Endothelial cell of umbilical vein (primary cell): Measurements from ENCODE around the gene ABCA7. TPM values are rescaled to one million over a fixed set of nuclear protein-coding genes. Genes with fewer than 3 reads are reported as not detected.
"Not testable (repeated sequence)": the region's sequence is repeated elsewhere in the genome, so short reads cannot be mapped to it uniquely, and the experiment has no call there.

Source experiments
- BruUV-seq: library from RNA; stranded (reverse); fragments of 400-500 nt; replicated peaks from 2 replicates; lab custom pipeline; 2021; lab: Mats Ljungman, UMichigan
- CTCF ChIA-PET: fragments of 300-600, 350-600 bp; sonication (Branson Sonifier 250); formaldehyde crosslinking; loops from one replicate; lab custom pipeline; 2021; ENCODE audit warnings: antibody characterized with exemption, inconsistent platforms; lab: Charles Lee
- POLR2A ChIA-PET: fragments of 300-600, 350-600 bp; sonication (Branson Sonifier 250); formaldehyde crosslinking; loops from one replicate; lab custom pipeline; 2021; ENCODE audit warnings: antibody characterized with exemption, inconsistent platforms; lab: Charles Lee
- DNase-seq: peaks from one replicate; pipeline ENCODE4 v3.0.0-alpha.2; 2011; ENCODE audit warnings: low read depth, low spot score
- FAIRE-seq: peaks from 2 replicates; lab custom pipeline; 2011; peaks lifted over from hg19 to GRCh38; lab: Jason Lieb, UNC
- H2AFZ ChIP-seq: 2 replicates; pipeline ENCODE4 v1.6.0; 2012; ENCODE audit warnings: low read depth, low read length, control low read depth, inconsistent platforms
- H3K27ac ChIP-seq: 2 replicates; pipeline ENCODE4 v1.5.1; 2011; ENCODE audit warnings: low read depth, mild to moderate bottlenecking, control low read depth, low read length, moderate library complexity; ENCODE audit not compliant: insufficient read depth
- H3K27me3 ChIP-seq, 2 experiments: 2 replicates each; pipeline versions ENCODE4 v1.6.0 to v1.6.1; 2011; ENCODE audit warnings: low read length in 2 of 2, mixed read lengths in 1 of 2; ENCODE audit not compliant: control insufficient read depth in 2 of 2, insufficient read depth in 2 of 2
- H3K36me3 ChIP-seq, 2 experiments: 2 replicates in 1 of 2; 3 replicates in 1 of 2; pipeline ENCODE4 v1.5.1; 2011; ENCODE audit warnings: low read length in 2 of 2, mild to moderate bottlenecking in 1 of 2, moderate library complexity in 1 of 2; ENCODE audit not compliant: control insufficient read depth in 2 of 2, insufficient read depth in 2 of 2; ENCODE audit errors: extremely low read depth in 1 of 2
- H3K4me1 ChIP-seq: 3 replicates; pipeline ENCODE4 v1.5.1; 2011; ENCODE audit warnings: mild to moderate bottlenecking, low read length; ENCODE audit not compliant: control insufficient read depth, insufficient read depth; ENCODE audit errors: extremely low read depth
- H3K4me2 ChIP-seq: 2 replicates; pipeline ENCODE4 v1.6.1; 2011; ENCODE audit warnings: low read length, control low read depth, mixed read lengths; ENCODE audit not compliant: insufficient read depth
- H3K4me3 ChIP-seq, 3 experiments: fragments of 200-600 bp in 1 of 3; sonication (generic), shearing (Covaris generic) in 1 of 3; replicated peaks in 1 of 3; 2 replicates each; pipeline ENCODE4 v1.5.1; 2011 to 2016; ENCODE audit warnings: control low read depth in 3 of 3, low read length in 3 of 3, mild to moderate bottlenecking in 2 of 3, inconsistent platforms in 1 of 3, low read depth in 1 of 3, moderate library complexity in 1 of 3; ENCODE audit not compliant: insufficient read depth in 1 of 3
- H3K79me2 ChIP-seq: 2 replicates; pipeline ENCODE4 v1.6.0; 2012; ENCODE audit warnings: low read length, inconsistent platforms; ENCODE audit not compliant: control insufficient read depth, insufficient read depth
- H3K9ac ChIP-seq: replicated peaks from 2 replicates; pipeline ENCODE3; 2011; ENCODE audit warnings: low read length, control low read depth; ENCODE audit not compliant: insufficient read depth; ENCODE audit errors: extremely low read depth
- H3K9me1 ChIP-seq: replicated peaks from 3 replicates; pipeline ENCODE4 v1.6.0; 2011; ENCODE audit warnings: mild to moderate bottlenecking, low read length; ENCODE audit not compliant: control insufficient read depth, insufficient read depth; ENCODE audit errors: extremely low read depth
- H3K9me3 ChIP-seq: replicated peaks from 2 replicates; pipeline ENCODE4 v1.5.1; 2012; ENCODE audit warnings: low read length, inconsistent platforms; ENCODE audit not compliant: control insufficient read depth, insufficient read depth
- H4K20me1 ChIP-seq: replicated peaks from 2 replicates; pipeline ENCODE3; 2011; ENCODE audit warnings: mild to moderate bottlenecking, low read length; ENCODE audit not compliant: control insufficient read depth, insufficient read depth; ENCODE audit errors: extremely low read depth
- EZH2 ChIP-seq: IDR thresholded peaks from 2 replicates; pipeline ENCODE4 v1.6.1; 2012; ENCODE audit warnings: borderline replicate concordance, low read depth, mild to moderate bottlenecking, moderate library complexity, low read length, inconsistent platforms; ENCODE audit not compliant: severe bottlenecking
- FOS ChIP-seq: IDR thresholded peaks from 2 replicates; pipeline ENCODE4 v1.6.1; 2011; ENCODE audit warnings: mild to moderate bottlenecking, low read length, moderate library complexity, borderline replicate concordance; ENCODE audit not compliant: insufficient read depth
- GATA2 ChIP-seq: IDR thresholded peaks from 2 replicates; pipeline ENCODE4 v1.7.0; 2011; ENCODE audit warnings: low read depth, mild to moderate bottlenecking, moderate library complexity, mixed read lengths, low read length; ENCODE audit not compliant: insufficient read length, insufficient read depth
- JUN ChIP-seq: IDR thresholded peaks from 2 replicates; pipeline ENCODE4 v1.6.1; 2011; ENCODE audit warnings: borderline replicate concordance, low read depth; ENCODE audit not compliant: insufficient read length, insufficient read depth
- MYC ChIP-seq: IDR thresholded peaks from one replicate; pipeline ENCODE4 v1.6.1; 2011; ENCODE audit warnings: mild to moderate bottlenecking, low read depth, low read length
- POLR2A ChIP-seq: IDR thresholded peaks from 2 replicates; pipeline ENCODE4 v1.6.1; 2012; ENCODE audit warnings: low read depth, mild to moderate bottlenecking, control low read depth, low read length
- POLR2AphosphoS5 ChIP-seq: IDR thresholded peaks from 2 replicates; pipeline ENCODE4 v1.6.1; 2012; ENCODE audit warnings: low read depth, mild to moderate bottlenecking, control low read depth, low read length, moderate library complexity; ENCODE audit not compliant: insufficient read depth
- dilution Hi-C: fragments of 300-500 bp; cut with MboI; formaldehyde crosslinking; loops from one replicate; pipeline ENCODE4 v1.15.0; 2019; ENCODE audit warnings: low sequenced_read_pairs; ENCODE audit not compliant: extremely low pct_ligation_motif_present
- intact Hi-C: fragments of 100-400 bp; cut with micrococcal nuclease; formaldehyde crosslinking; loops from one replicate; pipeline ENCODE4 v1.10.0; 2022
- polyA plus RNA-seq, 4 experiments: library from polyadenylated mRNA; depleted of rRNA in 3 of 4; stranded (reverse) in 3 of 4; unstranded in 1 of 4; fragments of >200 nt; gene quantifications; 2 replicates each; pipeline versions ENCODE4 v1.2.1 to v1.2.3, GENCODE V29; 2011 to 2012; ENCODE audit warnings: missing spikeins in 1 of 4
- total RNA-seq: library from RNA; stranded (reverse); gene quantifications from 2 replicates; pipeline ENCODE4 v1.2.3, GENCODE V29; 2021
- TF ChIP-seq, protein P1 (sequence below): IDR thresholded peaks from 2 replicates; pipeline ENCODE4 v1.6.1; 2011; ENCODE audit not compliant: insufficient read depth, insufficient read length
- TF ChIP-seq, protein P2 (sequence below), 2 donors: IDR thresholded peaks; 1 replicate in 1 of 2; 2 replicates in 1 of 2; pipeline ENCODE4 v1.5.1; 2011; ENCODE audit warnings: low read length in 2 of 2, mild to moderate bottlenecking in 2 of 2, moderate library complexity in 2 of 2, control low read depth in 1 of 2, inconsistent platforms in 1 of 2, low read depth in 1 of 2; ENCODE audit not compliant: insufficient read depth in 1 of 2; ENCODE audit errors: extremely low read depth in 1 of 2

Gene ABCA7
- total and polyA plus RNA-seq, 2 donors (not counting 3 experiments of a cell fraction or from before 2014, with no cell fraction given): 5.7 to 9.8 TPM

DNA sequence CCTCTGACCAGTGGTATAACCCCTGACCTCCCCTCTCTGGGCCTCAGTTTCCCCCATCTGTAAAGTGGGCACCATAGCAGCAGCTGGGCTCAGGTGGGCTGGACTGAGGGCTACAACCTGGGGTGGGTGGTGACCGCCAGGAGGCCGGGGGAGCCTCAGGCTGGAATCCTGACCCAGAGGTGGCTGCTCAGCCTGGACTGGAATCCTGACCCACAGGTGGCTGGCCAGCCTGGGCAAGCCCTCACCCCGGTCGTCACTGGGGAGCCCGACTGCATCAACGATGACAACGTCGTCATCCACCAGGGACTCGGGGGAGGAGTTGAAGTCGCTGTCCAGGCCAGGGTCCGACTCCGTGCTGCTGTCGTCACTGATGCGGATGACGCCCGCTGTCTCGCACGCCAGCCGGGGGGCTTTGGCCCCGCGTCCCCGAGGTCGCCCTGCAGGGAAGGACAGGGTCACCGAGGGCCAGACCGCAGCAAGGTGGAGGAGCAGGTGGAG is 74.1 kb downstream of the ABCA7 start:
- dilution Hi-C loops (no loop called here), intact Hi-C loops (loop anchor here (1.0 to 5.0 kb wide), 3 partner anchors 9 to 127 kb away; partner anchors contain the start of gene ATP5F1D)
- Histone ChIP-seq H3K9me1 (no peaks in the 10 kb centered on the region), H2AFZ (no peak overlapping the region), H3K4me1 (peaks cover 5% of the 10 kb centered on the region), H4K20me1 (no peaks in the 10 kb centered on the region), H3K79me2 (no peaks in the 10 kb centered on the region), H3K9me3 (no peaks in the 10 kb centered on the region), H3K4me2 (no peak overlapping the region), H3K36me3 (peaks cover 10 to 47% of the 10 kb centered on the region in 2 experiments), H3K9ac (no peak overlapping the region), H3K27ac (no peak overlapping the region), H3K27me3 (no peaks in the 10 kb centered on the region), H3K4me3 (no peak overlapping the region)
- TF ChIP-seq GATA2: no peak
- TF ChIP-seq, protein P1, sequence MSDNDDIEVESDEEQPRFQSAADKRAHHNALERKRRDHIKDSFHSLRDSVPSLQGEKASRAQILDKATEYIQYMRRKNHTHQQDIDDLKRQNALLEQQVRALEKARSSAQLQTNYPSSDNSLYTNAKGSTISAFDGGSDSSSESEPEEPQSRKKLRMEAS: no peak
- no peak for TF ChIP-seq JUN
- no peak for TF ChIP-seq EZH2
- TF ChIP-seq FOS: no peak
- TF ChIP-seq MYC: no peak
- TF ChIP-seq POLR2A: no peak
- TF ChIP-seq, protein P2, sequence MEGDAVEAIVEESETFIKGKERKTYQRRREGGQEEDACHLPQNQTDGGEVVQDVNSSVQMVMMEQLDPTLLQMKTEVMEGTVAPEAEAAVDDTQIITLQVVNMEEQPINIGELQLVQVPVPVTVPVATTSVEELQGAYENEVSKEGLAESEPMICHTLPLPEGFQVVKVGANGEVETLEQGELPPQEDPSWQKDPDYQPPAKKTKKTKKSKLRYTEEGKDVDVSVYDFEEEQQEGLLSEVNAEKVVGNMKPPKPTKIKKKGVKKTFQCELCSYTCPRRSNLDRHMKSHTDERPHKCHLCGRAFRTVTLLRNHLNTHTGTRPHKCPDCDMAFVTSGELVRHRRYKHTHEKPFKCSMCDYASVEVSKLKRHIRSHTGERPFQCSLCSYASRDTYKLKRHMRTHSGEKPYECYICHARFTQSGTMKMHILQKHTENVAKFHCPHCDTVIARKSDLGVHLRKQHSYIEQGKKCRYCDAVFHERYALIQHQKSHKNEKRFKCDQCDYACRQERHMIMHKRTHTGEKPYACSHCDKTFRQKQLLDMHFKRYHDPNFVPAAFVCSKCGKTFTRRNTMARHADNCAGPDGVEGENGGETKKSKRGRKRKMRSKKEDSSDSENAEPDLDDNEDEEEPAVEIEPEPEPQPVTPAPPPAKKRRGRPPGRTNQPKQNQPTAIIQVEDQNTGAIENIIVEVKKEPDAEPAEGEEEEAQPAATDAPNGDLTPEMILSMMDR (IDR thresholded peaks at IDR 0.05; ENCODE audit: extremely low read depth in 1 of 2, insufficient read depth in 1 of 2, low read depth in 1 of 2, low read length in 2 of 2): no peak
- TF ChIP-seq POLR2AphosphoS5: no peak
- FAIRE-seq (no peak), DNase-seq (no peak)
- ChIA-PET CTCF (interaction anchor here (0.6 to 4.4 kb wide), 33 partner anchors 10 to 155 kb away, joined by 3 to 80 read pairs (median 7); partner anchors contain the start of genes ARHGAP45, ATP5F1D, CIRBP and GPX4), POLR2A (no interaction called here)
- no TSS peak for BruUV-seq

DNA sequence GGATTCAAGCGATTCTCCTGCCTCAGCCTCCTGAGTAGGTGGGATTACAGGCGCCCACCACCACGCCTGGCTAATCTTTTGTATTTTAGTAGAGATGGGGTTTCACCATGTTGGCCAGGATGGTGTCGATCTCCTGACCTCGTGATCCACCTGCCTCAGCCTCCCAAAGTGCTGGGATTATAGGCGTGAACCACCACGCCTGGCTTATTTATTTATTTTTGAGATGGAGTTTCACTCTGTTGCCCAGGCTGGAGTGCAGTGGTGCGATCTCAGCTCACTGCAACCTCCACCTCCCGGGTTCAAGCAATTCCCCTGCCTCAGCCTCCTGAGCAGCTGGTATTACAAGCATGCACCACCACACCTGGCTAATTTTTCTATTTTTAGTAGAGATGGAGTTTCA is 74.8 kb downstream of the ABCA7 start:
- H3K27me3 ChIP-seq, H3K4me1 ChIP-seq, H3K79me2 ChIP-seq, H3K9me3 ChIP-seq, BruUV-seq, H3K9ac ChIP-seq, H3K4me3 ChIP-seq, H2AFZ ChIP-seq, POLR2A ChIA-PET, H4K20me1 ChIP-seq, FAIRE-seq, DNase-seq, H3K27ac ChIP-seq, H3K4me2 ChIP-seq, H3K9me1 ChIP-seq, dilution Hi-C loops: not testable (repeated sequence)
- CTCF ChIA-PET: interaction anchor here (2.1 to 4.4 kb wide), 2 partner anchors 79 to 126 kb away, joined by 11 to 80 read pairs; partner anchors contain the start of gene ATP5F1D
- intact Hi-C loops: loop anchor here (5.0 kb wide), 1 partner anchor 78 kb away; no protein-coding TSS in a partner anchor
- H3K36me3 ChIP-seq: peaks cover 14 to 50% of the 10 kb centered on the region in 2 experiments
